HEK293 (cell line): ENCODE data around the gene CP.

Experiments
- ZBTB7A ChIP-seq: fragments of 450-650 bp; formaldehyde crosslinking; IDR thresholded peaks from 2 replicates; pipeline ENCODE4 v1.5.1; 2016; ENCODE audit warnings: low read depth, missing biosample characterization, missing genetic modification characterization
- ZNF549 ChIP-seq: fragments of 450-650 bp; IDR thresholded peaks from 2 replicates; pipeline ENCODE4 v1.5.1; 2018; ENCODE audit warnings: missing biosample characterization, missing genetic modification characterization, mild to moderate bottlenecking, inconsistent platforms, moderate library complexity
- ZNF624 ChIP-seq: fragments of 450-650 bp; formaldehyde crosslinking; IDR thresholded peaks from 2 replicates; pipeline ENCODE4 v1.5.1; 2017; ENCODE audit warnings: missing biosample characterization, missing genetic modification characterization
- ZNF664 ChIP-seq: fragments of 450-650 bp; formaldehyde crosslinking; IDR thresholded peaks from 2 replicates; pipeline ENCODE4 v1.5.1; 2016; ENCODE audit warnings: missing biosample characterization, missing genetic modification characterization
- TF ChIP-seq, protein P1 (sequence below): fragments of 450-650 bp; formaldehyde crosslinking; IDR thresholded peaks from 2 replicates; pipeline ENCODE4 v1.5.1; 2016; ENCODE audit warnings: missing biosample characterization, missing genetic modification characterization
- TF ChIP-seq, protein P2 (sequence below): fragments of 450-650 bp; formaldehyde crosslinking; IDR thresholded peaks from 2 replicates; pipeline ENCODE4 v1.5.1; 2016; ENCODE audit warnings: missing biosample characterization, missing genetic modification characterization

- no peak for TF ChIP-seq ZNF549 (tag by site-specific recombination)
- TF ChIP-seq, protein P1, sequence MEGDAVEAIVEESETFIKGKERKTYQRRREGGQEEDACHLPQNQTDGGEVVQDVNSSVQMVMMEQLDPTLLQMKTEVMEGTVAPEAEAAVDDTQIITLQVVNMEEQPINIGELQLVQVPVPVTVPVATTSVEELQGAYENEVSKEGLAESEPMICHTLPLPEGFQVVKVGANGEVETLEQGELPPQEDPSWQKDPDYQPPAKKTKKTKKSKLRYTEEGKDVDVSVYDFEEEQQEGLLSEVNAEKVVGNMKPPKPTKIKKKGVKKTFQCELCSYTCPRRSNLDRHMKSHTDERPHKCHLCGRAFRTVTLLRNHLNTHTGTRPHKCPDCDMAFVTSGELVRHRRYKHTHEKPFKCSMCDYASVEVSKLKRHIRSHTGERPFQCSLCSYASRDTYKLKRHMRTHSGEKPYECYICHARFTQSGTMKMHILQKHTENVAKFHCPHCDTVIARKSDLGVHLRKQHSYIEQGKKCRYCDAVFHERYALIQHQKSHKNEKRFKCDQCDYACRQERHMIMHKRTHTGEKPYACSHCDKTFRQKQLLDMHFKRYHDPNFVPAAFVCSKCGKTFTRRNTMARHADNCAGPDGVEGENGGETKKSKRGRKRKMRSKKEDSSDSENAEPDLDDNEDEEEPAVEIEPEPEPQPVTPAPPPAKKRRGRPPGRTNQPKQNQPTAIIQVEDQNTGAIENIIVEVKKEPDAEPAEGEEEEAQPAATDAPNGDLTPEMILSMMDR (tag by site-specific recombination), result no peak
- TF ChIP-seq ZBTB7A (tag by site-specific recombination), result no peak
- TF ChIP-seq, protein P2, sequence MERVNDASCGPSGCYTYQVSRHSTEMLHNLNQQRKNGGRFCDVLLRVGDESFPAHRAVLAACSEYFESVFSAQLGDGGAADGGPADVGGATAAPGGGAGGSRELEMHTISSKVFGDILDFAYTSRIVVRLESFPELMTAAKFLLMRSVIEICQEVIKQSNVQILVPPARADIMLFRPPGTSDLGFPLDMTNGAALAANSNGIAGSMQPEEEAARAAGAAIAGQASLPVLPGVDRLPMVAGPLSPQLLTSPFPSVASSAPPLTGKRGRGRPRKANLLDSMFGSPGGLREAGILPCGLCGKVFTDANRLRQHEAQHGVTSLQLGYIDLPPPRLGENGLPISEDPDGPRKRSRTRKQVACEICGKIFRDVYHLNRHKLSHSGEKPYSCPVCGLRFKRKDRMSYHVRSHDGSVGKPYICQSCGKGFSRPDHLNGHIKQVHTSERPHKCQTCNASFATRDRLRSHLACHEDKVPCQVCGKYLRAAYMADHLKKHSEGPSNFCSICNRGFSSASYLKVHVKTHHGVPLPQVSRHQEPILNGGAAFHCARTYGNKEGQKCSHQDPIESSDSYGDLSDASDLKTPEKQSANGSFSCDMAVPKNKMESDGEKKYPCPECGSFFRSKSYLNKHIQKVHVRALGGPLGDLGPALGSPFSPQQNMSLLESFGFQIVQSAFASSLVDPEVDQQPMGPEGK (tag by site-specific recombination), result no peak
- no peak for TF ChIP-seq ZNF624 (tag by site-specific recombination)
- no peak for TF ChIP-seq ZNF664 (tag by site-specific recombination)
These were observed 14.2 kb upstream of the CP start for GRCh38 chr3:149235599-149236424.
